GM21529 (cell line): Measurements from ENCODE around the gene ATOSA.

Experiments used
- ATAC-seq: cut with Tn5 transposase; IDR thresholded peaks from one replicate; pipeline ENCODE4 v1.9.1; 2021; ENCODE audit not compliant: unreplicated experiment

ATOSA gene

DNA sequence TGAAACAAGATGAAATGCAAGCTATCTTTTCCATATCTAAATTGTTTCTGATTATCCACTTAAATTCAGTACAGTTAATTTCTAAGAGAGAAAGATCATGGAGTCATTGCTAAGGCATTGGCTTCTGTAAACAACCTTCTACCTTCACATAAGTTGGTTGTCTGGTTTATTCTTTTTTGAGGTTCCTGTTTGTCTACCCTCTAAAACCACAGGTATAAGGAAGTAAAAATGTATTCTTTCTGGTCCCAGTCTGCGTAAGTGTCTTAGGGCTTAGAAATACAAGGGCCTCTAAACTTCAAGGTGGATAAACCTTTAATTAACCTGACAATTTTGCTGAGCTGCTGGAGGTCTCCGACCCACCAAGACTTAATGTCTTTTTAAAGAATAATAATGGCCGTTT, 3.6 kb upstream of the ATOSA start:
- no peak for ATAC-seq

DNA sequence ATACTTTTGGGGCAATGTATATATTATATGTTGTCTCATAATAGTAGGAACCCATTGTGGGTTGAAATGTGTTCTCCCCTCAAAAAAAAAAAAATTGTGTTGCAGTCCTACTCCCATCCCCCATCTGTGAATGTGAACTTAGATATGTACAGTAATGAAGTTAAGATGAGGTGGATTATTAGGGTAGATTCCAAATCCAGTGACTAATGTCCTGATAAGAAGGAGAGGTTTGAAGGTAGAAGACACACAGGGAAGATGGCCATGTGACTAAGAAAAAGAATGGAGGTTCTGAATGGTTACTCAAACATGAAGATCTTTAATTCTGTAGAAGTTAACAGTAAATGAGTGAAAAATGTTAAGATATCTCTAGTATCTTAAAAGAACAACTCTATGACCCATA, 3.0 kb upstream of the ATOSA start:
- ATAC-seq = no peak

DNA sequence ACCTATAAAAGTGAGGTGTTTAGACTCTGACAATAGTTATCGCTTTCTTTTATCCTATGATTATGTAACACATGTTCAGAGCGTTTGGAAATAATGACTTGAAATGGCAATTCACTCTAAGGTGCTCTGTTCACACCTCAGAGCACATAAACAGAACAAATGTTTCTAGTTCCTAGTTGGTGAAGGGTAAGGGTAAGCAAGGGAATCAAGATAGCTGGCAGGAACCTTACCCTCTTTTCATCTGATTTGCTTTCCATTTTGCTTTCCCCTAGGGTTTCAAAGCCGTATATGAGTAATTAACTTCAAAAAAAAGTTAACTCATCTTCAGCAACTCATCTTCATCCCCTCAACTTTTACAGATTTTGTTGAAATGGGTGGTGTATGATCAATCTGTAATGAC, 2.3 kb upstream of the ATOSA start:
- no peak for ATAC-seq

DNA sequence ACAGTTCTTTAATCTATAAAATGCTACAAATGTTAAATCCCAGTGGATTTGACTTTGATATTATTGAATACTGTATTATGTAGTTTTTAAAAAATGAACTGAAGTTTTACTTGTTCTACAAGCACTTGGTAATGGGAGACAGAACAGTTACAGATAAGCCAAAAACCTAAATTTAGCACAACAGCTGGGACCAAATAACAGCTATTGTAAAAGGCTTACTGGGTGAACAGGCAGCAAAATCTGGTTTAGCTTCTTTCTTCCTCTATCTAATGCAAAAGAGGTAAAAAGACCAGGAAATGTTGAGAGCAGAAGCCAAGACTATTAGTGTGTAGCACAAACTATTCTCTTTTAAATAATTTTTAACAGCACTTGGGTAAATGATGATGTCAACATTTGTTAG, 1.6 kb upstream of the ATOSA start:
- no peak for ATAC-seq

DNA sequence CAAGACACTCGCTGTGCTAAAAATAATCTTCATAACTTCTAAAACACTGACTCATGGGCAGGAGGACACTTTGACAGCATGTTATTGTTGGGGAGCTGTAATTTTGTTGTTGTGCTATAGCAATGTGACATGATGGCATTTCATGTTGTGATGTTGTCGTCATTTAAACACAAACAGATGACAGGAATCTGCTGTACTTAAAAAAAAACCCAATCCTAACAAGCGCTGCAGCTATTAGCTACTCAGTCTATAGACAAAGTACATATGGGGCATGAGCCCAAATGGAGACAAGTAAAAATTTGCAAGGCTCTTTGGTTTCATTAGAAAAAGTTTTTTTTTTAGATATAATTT, 828 bp upstream of the ATOSA start:
- ATAC-seq = no peak

DNA sequence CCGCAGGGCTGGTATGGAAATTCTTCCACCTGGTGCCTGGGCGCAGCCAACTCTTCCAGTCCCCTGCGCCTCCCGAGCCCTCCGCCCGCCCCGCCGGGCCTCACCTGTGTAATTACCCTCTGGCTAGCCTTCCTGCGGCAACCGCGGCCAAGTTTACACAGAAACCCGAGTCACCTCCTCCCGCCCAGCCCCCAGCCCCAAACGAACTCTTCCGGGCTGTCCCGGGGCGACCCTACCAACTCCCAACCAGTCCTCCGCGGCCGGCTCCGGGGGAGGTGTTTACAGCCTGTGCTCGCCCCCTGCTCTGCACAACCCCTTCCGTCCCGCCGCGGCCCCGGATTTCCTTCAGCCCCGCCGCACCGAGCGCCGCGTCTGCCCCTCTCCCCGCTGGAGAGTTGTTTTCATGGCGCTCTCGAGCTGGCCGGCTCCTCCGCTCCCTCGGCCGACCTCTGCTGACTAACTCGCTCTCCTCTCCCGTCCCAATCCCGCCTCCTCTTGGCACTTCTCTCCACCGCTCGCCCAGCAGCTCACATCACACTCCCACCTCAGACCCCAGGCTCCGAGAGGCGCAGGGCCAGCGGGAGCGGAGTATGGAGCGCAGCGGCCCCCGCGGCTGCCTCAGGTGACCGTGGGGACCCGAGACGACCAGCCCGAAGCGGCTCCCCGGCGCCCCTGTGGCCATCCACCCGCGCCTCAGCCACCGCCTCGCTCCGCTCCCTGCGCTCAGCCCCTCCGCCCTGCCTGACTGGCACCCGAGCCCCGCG, 538 bp downstream of the ATOSA start:
- peak; percentile 16 for ATAC-seq

DNA sequence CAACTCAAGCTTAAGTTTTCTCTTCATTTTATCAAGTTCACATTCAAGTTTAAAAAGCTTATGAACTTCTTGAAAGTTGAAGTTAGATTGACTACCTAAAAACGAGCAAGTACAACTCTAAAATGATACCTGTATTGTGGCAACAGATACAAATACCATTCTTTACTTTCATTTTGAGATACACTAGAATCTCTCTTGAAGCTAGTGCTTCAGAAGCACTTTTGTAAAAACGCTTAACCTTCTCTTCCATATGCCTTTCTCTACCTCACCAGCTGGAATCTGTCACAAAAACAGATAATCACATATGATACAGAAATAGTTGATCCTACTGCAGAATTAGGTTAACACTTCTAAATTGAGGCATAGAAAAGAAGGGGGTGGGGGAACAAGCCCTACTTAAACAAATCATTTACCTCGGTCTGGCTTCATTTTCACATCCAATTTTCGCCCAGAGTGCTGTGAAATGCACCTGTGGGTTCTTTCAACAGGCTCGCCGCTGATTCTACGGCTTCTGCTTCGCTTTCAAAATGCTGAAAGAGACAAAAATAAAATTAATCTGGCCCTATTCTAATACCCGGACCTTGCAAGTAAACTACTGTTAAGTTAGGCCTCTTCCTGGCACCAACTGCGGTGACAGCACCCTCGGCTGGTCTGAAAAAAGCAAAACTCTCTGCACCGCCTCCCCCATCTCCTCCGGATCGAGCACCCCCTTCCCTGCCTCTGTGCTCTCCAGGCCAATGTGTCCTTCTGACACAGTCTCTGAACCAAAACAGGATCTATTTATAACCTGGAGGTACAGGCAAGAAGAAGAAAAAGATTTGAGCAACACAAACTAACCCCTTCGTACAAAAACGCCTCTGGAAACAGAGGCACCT, 1.4 kb downstream of the ATOSA start:
- ATAC-seq = peak; percentile 39

DNA sequence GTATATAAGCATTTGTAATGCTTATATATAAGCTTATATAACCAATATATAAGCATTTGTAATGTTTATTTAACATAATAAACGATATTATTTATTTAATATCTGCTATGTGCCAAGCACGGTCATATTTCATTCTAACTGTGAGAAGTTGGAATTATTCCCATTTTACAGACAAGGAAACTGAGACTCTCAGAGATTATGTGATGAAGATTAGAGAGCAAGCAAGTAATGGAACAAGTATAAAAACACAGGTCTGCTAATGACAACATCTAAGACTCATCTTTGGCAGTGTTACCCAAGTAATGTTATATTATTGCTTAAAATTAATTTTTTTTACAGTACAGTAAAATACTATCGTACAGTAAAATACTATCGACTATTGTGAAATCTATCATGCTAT, 4.4 kb downstream of the ATOSA start:
- ATAC-seq = no peak

DNA sequence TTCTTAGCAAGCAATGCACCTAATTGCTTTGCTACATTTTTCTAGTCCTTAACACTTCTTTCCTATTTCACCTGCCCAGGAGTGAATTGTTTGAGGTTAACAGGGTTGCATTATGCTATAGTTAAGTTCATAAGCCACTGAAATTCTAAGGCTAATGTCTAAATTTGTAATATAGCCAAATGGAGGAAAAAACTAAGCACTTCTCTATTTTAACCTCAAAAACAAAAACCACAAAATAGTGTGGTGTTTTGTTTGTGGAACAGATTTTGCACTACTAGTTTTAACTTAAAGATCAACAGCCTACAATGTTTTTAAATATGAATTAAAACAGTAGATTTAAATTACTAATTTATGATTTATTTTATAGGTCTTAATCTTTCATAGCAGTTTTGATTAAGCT, 5.5 kb downstream of the ATOSA start:
- no peak for ATAC-seq

DNA sequence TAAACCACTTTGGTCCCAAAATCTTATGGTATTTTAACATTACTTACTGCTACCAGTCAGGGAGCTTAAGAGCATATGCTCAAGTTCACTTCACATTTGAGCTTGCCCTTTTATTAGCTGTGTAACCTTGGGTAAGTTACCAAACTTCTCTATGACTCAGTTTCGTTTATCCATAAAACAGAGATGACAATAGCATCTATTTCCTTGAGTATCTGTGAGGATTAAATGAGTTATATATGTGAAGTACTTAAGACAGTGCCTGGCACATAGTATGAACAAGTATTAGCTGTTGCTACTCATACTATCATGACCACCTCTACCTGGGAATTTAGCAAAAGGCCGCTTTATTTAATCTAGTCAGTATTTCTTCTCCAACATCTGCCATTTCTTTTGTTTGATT, 5.9 kb downstream of the ATOSA start:
- ATAC-seq = no peak

DNA sequence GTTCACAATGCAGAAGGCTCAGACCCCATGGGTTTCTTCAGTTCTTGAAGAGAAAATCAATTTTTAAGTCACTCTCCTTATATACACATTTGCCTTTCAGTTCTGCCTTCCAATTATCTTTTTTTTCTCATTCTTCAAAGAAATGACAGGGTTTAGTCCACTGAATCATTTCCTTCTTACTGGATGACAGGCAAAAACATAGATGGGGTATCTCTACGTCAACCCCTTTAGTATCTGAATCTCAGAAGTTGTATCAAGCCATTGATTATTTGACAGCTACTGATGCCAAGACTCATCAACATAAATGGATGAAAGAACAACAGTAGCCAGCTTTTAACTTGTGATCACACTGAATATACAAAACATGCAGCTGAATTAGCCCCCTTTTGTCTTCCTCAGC, 6.5 kb downstream of the ATOSA start:
- no peak for ATAC-seq

DNA sequence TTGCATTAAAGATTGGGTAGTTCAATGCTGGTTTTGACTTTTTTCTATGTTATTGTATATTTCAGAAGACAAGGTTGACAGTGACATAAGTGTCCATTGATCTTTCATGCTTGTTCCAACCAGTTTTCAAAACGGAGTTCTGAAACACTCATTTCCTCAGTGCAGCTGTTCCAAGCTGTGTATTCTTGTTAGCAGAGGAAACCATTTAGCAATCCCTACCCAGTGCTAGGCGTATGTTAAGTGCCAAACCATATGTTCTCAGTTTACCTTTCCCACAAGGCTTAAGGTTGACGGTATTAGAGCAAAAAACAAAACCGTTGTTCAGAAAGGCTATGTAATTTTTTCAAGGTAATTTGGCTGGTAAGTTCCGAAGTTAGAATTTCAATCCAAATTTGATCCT, 9.1 kb downstream of the ATOSA start:
- no peak for ATAC-seq

DNA sequence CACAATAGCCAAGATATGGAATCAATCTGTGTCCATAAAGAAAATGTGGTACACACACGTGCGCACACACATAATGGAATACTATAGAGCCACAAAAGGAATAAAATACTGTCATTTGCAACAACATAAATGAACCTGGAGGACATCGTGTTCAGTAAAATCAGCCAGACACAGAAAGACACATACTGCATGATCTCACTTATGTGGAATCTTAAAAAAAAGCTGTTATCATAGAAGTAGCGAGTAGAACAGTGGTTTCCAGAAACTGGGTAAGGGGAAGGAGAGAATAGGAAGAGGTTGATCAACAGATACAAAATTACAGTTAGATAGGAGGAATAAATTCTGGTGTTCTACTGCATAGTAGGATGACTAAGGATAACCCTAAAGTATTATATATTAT, 11.1 kb downstream of the ATOSA start:
- no peak for ATAC-seq

DNA sequence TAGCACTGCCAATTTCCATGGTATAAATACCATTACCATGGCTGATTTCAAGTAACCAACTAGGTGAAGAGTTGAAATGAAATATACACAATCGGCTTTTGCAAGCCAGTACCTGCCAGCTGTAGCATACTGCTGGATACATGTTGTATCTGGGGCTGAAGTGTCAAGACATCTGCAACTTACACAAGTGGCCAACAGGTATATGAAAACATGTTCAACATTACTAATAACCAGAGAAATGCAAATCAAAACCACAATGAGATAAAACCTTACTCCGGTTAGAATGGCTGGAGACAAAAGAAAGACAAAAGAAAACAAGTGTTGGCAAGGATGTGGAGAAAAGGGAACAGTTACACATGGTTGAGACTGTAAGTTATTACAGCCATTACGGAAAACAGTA, 11.6 kb downstream of the ATOSA start:
- peak; percentile 75 for ATAC-seq

DNA sequence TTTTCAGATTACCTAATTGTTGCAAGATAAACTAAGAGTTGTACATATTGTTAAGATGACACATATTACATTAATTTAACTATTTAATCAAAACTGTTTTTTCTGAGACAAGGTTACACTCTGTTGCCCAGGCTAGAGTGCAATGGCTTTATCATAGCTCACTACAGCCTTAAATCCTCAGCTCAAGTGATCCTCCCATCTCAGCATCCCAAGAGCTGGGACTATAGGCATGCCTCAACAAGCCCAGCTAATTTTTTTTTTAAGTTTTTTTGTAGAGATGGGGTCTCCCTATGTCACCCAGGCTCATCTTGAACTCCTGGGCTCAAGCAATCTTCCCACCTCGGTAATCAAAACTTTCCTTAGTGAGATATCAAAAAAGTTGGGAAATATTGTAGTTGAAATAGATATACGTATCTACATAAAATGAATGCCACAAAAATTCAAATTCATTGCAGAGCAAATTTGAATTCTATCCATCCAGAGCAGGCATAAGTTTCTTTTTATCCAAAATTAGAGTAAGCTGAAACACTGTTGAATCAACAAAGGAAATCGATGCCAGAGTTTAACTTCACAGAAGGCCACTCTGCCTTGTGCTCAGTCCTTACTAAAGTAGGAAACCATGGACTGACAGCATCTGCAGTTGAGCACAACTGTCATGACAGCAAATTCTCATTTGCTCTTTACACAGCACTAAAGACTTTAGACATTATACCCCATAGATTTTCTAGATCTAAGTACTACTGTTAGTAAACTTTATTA, 15.5 kb downstream of the ATOSA start:
- ATAC-seq = no peak

DNA sequence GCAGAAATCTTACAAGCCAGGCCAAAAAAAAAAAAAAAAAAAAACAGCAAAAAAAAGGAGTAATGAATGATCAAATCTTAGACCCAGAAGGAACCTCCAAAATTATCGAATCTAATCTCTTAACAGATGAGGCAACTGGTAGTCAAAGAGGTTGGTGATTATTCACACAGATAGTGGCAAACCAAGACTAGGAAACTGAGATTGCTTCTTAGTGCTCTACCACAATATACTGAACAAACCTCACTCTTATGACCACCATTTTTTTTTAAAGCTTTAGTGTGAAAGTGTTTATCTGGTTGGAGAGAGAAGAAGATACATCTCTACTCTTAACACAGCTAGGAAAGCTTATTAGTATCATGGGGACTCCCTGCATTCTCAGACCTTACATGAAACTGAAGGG, 17.3 kb downstream of the ATOSA start:
- ATAC-seq = no peak

DNA sequence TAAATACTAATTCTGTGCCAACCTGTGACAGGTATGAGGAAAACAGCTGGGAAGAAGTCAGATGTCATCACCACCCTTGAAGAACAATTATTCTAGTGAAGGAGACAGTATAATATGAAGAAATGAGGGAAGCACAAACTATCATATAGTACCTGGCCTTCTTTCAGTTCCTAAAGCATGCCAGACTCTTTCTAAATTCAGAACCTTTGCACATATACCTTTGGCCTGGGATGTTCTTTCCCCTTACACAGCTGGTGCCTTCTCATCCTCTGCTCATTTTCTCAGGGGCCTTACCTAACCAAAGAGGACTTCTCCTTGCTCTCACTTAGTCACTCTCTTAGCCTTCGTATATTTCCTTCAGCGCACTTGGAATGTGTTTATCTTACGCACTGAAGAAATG, 19.0 kb downstream of the ATOSA start:
- ATAC-seq = no peak

DNA sequence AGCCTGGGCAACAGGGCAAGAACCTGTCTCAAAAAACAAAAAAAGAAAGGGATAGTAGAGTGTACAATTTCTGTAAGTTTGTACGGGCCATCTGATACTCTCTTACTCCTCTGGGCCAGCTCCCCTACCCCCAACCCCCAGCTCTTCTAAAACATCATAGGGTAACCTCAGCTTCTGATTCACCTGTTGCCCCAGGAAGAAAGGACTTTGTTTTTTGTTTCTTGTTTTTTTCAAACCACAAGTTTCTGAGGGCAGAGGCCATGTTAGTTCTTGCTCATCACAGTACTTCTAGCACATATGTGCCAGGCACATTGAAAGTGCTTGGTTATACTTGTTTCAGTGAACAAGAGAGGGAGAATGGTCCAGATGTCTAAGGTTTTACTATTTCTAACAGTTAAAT, 20.2 kb downstream of the ATOSA start:
- ATAC-seq = peak; percentile 87

DNA sequence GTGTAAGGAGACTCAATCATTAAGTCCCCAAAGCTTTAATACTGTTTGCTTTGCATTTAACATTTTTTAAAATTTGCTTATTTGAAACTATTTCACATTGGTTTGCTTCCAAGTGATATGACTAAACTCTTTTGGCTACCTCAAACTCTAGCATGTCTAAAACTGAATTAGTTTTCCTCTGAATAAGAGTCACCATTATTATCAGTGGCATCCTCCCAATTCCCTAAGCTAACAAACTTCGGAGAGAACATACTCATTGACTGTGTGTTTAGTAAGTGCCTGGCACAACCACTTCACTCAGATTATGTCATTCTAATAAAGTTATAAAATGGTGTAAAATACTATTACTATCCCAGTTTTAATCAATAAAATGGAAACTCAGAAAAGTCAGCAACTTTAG, 21.9 kb downstream of the ATOSA start:
- no peak for ATAC-seq

DNA sequence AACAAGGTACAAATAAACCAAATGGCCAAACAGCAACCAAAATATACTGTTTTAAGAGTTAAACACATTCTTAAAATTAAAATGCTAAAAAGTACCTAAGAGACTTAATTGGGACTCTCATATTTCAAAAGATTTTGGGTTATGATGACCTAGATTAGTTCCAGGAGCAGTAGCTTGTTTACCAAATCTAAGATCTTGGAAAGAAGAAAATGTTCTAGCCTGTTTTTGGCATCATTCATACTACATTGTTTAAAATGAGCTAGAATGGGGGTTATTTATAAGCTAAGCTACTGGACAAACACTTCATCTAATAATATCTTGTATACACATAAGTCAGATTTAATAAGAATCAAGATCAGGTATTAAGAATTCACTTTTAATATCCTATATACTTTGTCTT, 22.8 kb downstream of the ATOSA start:
- ATAC-seq = no peak

DNA sequence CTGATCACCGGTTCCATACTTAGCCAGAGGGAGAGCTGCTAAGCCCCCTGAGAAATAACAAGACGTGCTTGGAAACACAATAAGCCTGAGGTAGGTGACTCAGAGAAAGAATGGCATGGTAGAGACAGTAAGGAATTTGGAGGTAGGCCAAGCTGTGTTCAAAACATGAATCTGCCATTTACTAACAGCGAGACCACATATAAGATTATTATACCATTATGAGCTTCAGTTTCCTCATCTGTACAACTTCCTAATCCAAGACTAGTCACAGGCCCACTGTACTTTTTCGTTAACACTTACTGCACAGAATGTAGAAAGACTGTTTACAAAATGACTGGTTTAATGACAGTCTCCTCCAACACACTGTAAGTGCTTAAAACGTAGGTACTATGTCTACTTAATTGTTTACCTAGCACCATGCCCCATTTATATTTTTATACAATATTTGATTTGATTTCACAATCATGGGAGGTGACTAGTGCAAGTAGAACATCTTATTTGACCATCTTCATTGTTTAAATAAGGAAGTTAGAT, 25.7 kb downstream of the ATOSA start:
- no peak for ATAC-seq

DNA sequence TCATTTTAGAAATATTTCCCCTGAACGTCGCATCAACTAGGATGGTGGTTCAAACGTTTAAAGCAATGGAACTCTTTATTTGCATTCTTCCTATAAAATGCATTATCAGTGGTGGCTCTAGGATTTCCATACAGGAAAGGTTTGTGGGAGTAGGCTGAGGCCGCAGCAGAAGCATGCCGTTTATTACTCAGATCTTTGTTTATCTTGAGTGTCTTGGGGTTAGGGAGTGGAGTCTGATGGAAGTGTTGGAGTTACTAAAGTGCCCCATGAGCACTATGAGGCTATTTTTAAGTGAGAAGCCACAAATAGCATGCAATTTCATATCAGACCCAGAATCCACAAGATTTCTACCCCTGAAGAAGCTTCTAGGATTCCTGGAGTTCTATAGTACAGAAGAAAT, 26.2 kb downstream of the ATOSA start:
- ATAC-seq = no peak
